Measurements from ENCODE around the gene LRRK1.

DNA sequence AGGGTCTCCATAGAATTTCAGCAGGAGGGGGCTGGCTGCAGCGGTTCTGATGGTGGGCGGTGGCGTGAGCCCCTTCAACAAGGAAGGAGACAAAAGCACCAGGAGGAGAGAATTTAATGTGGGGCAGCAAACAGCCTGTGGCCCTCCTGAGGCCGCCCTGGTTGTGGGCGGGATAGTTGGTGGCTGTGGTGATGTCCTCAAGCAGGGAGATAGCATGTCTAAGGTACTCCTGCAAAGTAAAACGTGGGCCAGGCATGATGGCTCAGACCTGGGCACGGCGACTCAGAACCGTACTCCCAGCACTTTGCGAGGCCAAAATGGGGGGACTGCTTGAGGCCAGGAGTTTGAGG, 94.0 kb downstream of the LRRK1 start:
- no peak for TF ChIP-seq POLR2A (IDR thresholded peaks at IDR 0.05; ENCODE audit: low read length)
- TF ChIP-seq GATA1 (IDR thresholded peaks at IDR 0.05; ENCODE audit: low read depth, low read length), result no peak
